GM23338 (cell line): ENCODE measurements around the gene LRMDA. TPM values are rescaled to one million over a fixed set of nuclear protein-coding genes. Genes with fewer than 3 reads are reported as not detected.

Experiments used
- ATAC-seq: fragments of 200-7000 bp; cut with Tn5 transposase; 3 replicates; pipeline ENCODE4 v1.9.1; 2020
- DNase-seq: peaks from one replicate; pipeline ENCODE4 v3.0.0-alpha.2; 2015; ENCODE audit warnings: low spot score
- H2AFZ ChIP-seq: fragments of 200-600 bp; sonication (generic); 2 replicates; pipeline ENCODE4 v1.8.0; 2016; ENCODE audit warnings: antibody characterized with exemption, mild to moderate bottlenecking, moderate library complexity
- H3F3A ChIP-seq: fragments of 200-600 bp; sonication (generic); replicated peaks from 2 replicates; pipeline ENCODE4 v1.8.0; 2017; ENCODE audit warnings: antibody characterized with exemption, mixed run types, low read depth
- H3K27ac ChIP-seq: fragments of 200-600 bp; sonication (generic); 2 replicates; pipeline ENCODE4 v1.6.1; 2016; ENCODE audit warnings: low read depth
- H3K27me3 ChIP-seq: fragments of 200-600 bp; sonication (generic); 2 replicates; pipeline ENCODE4 v1.8.0; 2016; ENCODE audit warnings: mild to moderate bottlenecking, mixed run types, moderate library complexity; ENCODE audit not compliant: insufficient read depth
- H3K36me3 ChIP-seq: fragments of 200-600 bp; sonication (generic); 2 replicates; pipeline ENCODE4 v1.8.0; 2016; ENCODE audit warnings: mild to moderate bottlenecking; ENCODE audit not compliant: insufficient read depth
- H3K4me1 ChIP-seq: fragments of 200-600 bp; sonication (generic); 2 replicates; pipeline ENCODE4 v1.8.0; 2016; ENCODE audit warnings: mild to moderate bottlenecking, moderate library complexity; ENCODE audit not compliant: insufficient read depth
- H3K4me2 ChIP-seq: fragments of 200-600 bp; sonication (generic); 2 replicates; pipeline ENCODE4 v1.7.1; 2017; ENCODE audit warnings: mixed run types
- H3K4me3 ChIP-seq: fragments of 200-600 bp; sonication (generic); 2 replicates; pipeline ENCODE4 v1.6.1; 2016; ENCODE audit warnings: mixed run types
- H3K79me2 ChIP-seq: fragments of 200-600 bp; sonication (generic); replicated peaks from 2 replicates; pipeline ENCODE4 v1.8.0; 2017; ENCODE audit warnings: mild to moderate bottlenecking; ENCODE audit not compliant: insufficient read depth
- H3K9me2 ChIP-seq: fragments of 200-600 bp; sonication (generic); 2 replicates; pipeline ENCODE4 v1.8.0; 2017; ENCODE audit not compliant: insufficient read depth
- H4K20me1 ChIP-seq: fragments of 200-600 bp; sonication (generic); replicated peaks from 2 replicates; pipeline ENCODE4 v1.8.0; 2017; ENCODE audit warnings: mild to moderate bottlenecking; ENCODE audit not compliant: insufficient read depth
- H3K27ac Mint-ChIP-seq: 2 replicates; pipeline ENCODE4 v1.8.0; 2020; ENCODE audit warnings: inconsistent platforms, mild to moderate bottlenecking, moderate library complexity, mixed read lengths
- H3K27me3 Mint-ChIP-seq: 3 replicates; pipeline ENCODE4 v1.8.0; 2022; ENCODE audit warnings: low read depth, mild to moderate bottlenecking, moderate library complexity, mixed read lengths, inconsistent platforms; ENCODE audit not compliant: insufficient read depth, poor library complexity
- H3K36me3 Mint-ChIP-seq: 3 replicates; pipeline ENCODE4 v1.8.0; 2021; ENCODE audit warnings: low read depth, mild to moderate bottlenecking, inconsistent platforms, moderate library complexity, mixed read lengths
- H3K4me1 Mint-ChIP-seq: 3 replicates; pipeline ENCODE4 v1.8.0; 2020; ENCODE audit warnings: mild to moderate bottlenecking, inconsistent platforms, mixed read lengths
- H3K4me3 Mint-ChIP-seq: 3 replicates; pipeline ENCODE4 v1.8.0; 2021; ENCODE audit warnings: moderate library complexity, mild to moderate bottlenecking, inconsistent platforms, mixed read lengths
- H3K9me3 Mint-ChIP-seq: 3 replicates; pipeline ENCODE4 v1.8.0; 2020; ENCODE audit warnings: moderate library complexity, mild to moderate bottlenecking, inconsistent platforms, mixed read lengths
- EZH2phosphoT487 ChIP-seq: fragments of 200-600 bp; sonication (generic); IDR thresholded peaks from one replicate; pipeline ENCODE4 v1.8.1; 2018; ENCODE audit warnings: antibody characterized with exemption; ENCODE audit not compliant: unreplicated experiment
- JUNB ChIP-seq: IDR thresholded peaks from one replicate; pipeline ENCODE4 v1.6.1; 2016; ENCODE audit warnings: antibody characterized with exemption; ENCODE audit not compliant: unreplicated experiment
- REST ChIP-seq: IDR thresholded peaks from one replicate; pipeline ENCODE4 v1.6.1; 2018; ENCODE audit warnings: antibody characterized with exemption; ENCODE audit not compliant: unreplicated experiment
- STAT1 ChIP-seq: IDR thresholded peaks from one replicate; pipeline ENCODE4 v1.6.1; 2016; ENCODE audit warnings: antibody characterized with exemption; ENCODE audit not compliant: unreplicated experiment
- ZNF462 ChIP-seq: fragments of 250-450 bp; sonication (Bioruptor Pico); IDR thresholded peaks from 2 replicates; pipeline ENCODE4 v1.5.0; 2020; ENCODE audit warnings: mild to moderate bottlenecking, moderate library complexity
- polyA plus RNA-seq: library from polyadenylated mRNA; unstranded; fragments of >200 nt; fragmentation: Nextera tagmentation; extraction: Ambion mirVana; gene quantifications from 2 replicates; pipeline ENCODE4 v1.2.1, GENCODE V29; 2016
- total RNA-seq: library from RNA; depleted of rRNA; stranded (reverse); fragments of >200 nt; shearing (Covaris generic); gene quantifications from 2 replicates; pipeline ENCODE4 v1.2.3, GENCODE V29; 2014

Gene LRMDA
- total and polyA plus RNA-seq, 2 experiments from 2014 or later: 0.90 to 1.8 TPM

GRCh38 chr10:75613685-75614504, 182.5 kb downstream of the LRMDA start (continued):
- TF ChIP-seq ZNF462 (CRISPR knock-in tag) (no peak), JUNB (no peak)

GRCh38 chr10:75616076-75616475, 184.7 kb downstream of the LRMDA start:
- H3K27me3 ChIP-seq: peaks cover 5% of the 10 kb centered on the region; the same call in 1 of the 2 replicates
- DNase-seq (no peak), ATAC-seq (no peak)
- no peaks in the 10 kb centered on the region for H3K9me3 Mint-ChIP-seq
- no peak overlapping the region for H3K27ac ChIP-seq
- no peaks in the 10 kb centered on the region; the same call in 1 of the 2 replicates for H4K20me1 ChIP-seq
- peaks cover 6% of the 10 kb centered on the region for H3K27me3 Mint-ChIP-seq
- H3K4me1 ChIP-seq: peaks cover 32% of the 10 kb centered on the region
- H3K79me2 ChIP-seq: no peaks in the 10 kb centered on the region
- no peak overlapping the region for H3K4me3 Mint-ChIP-seq
- no peaks in the 10 kb centered on the region for H3K9me2 ChIP-seq
- no peak overlapping the region for H3K27ac Mint-ChIP-seq
- H3K36me3 ChIP-seq: no peaks in the 10 kb centered on the region
- H3F3A ChIP-seq: no peaks in the 10 kb centered on the region
- peaks cover 20% of the 10 kb centered on the region for H3K4me1 Mint-ChIP-seq
- no peak overlapping the region for H2AFZ ChIP-seq
- no peak overlapping the region for H3K4me2 ChIP-seq
- H3K4me3 ChIP-seq: no peak overlapping the region
- H3K36me3 Mint-ChIP-seq: no peaks in the 10 kb centered on the region
- TF ChIP-seq REST: no peak
- TF ChIP-seq JUNB: no peak
- TF ChIP-seq EZH2phosphoT487: no peak
- no peak for TF ChIP-seq STAT1
